Natural killer cell (primary cell): ENCODE results near the gene C1orf21. TPM values are rescaled to one million over a fixed set of nuclear protein-coding genes. Genes with fewer than 3 reads are reported as not detected.
A peak's percentile ranks its signal among the peaks of the same experiment; 100 is the strongest.

Experiments
- ATAC-seq, 3 donors: fragments of 150-1000 bp in 2 of 3; fragments of 200-7000 bp in 1 of 3; cut with Tn5 transposase; 1 replicate in 1 of 3; 2 replicates in 2 of 3; pipeline ENCODE4 v1.10.0; 2021; ENCODE audit warnings: mild to moderate bottlenecking in 2 of 3, moderate library complexity in 2 of 3
- DNase-seq, 2 donors: peaks; one replicate each; pipeline versions ENCODE4 v3.0.0 to v3.0.0-alpha.2; 2013 to 2021; ENCODE audit warnings: mixed read lengths in 1 of 2
- H3K27ac ChIP-seq: one replicate; pipeline ENCODE4 v1.5.1; 2013; ENCODE audit warnings: mild to moderate bottlenecking, low read length
- H3K27me3 ChIP-seq: one replicate; pipeline ENCODE4 v1.6.1; 2013; ENCODE audit warnings: low read length; ENCODE audit not compliant: control insufficient read depth, insufficient read depth
- H3K36me3 ChIP-seq: one replicate; pipeline ENCODE4 v1.6.1; 2013; ENCODE audit warnings: low read length; ENCODE audit not compliant: control insufficient read depth, insufficient read depth
- H3K4me1 ChIP-seq: one replicate; pipeline ENCODE4 v1.6.1; 2013; ENCODE audit warnings: low read length; ENCODE audit not compliant: control insufficient read depth, insufficient read depth
- H3K4me3 ChIP-seq: one replicate; pipeline ENCODE4 v1.5.1; 2013; ENCODE audit warnings: low read length
- H3K9me3 ChIP-seq: one replicate; pipeline ENCODE4 v1.6.1; 2013; ENCODE audit warnings: low read length; ENCODE audit not compliant: control insufficient read depth, insufficient read depth
- H3K27ac Mint-ChIP-seq, 2 donors: one replicate each; pipeline ENCODE4 v1.8.0; 2022; ENCODE audit warnings: mild to moderate bottlenecking in 2 of 2, mixed read lengths in 2 of 2, moderate library complexity in 1 of 2
- H3K27me3 Mint-ChIP-seq, 2 donors: one replicate each; pipeline ENCODE4 v1.8.0; 2022; ENCODE audit warnings: low read depth in 2 of 2, mixed read lengths in 2 of 2
- H3K36me3 Mint-ChIP-seq: one replicate; pipeline ENCODE4 v1.8.0; 2022; ENCODE audit warnings: mixed read lengths
- H3K4me1 Mint-ChIP-seq, 2 donors: one replicate each; pipeline ENCODE4 v1.8.0; 2022; ENCODE audit warnings: mixed read lengths in 2 of 2
- H3K4me3 Mint-ChIP-seq: one replicate; pipeline ENCODE4 v1.8.0; 2022; ENCODE audit warnings: mild to moderate bottlenecking, moderate library complexity, mixed read lengths
- H3K9me3 Mint-ChIP-seq, 2 donors: one replicate each; pipeline ENCODE4 v1.8.0; 2022; ENCODE audit warnings: mixed read lengths in 2 of 2
- WGBS: methylation state at CpG from one replicate; pipeline ENCODE4 v1.1.7; 2013; ENCODE audit warnings: missing lambda C conversion rate; ENCODE audit not compliant: insufficient coverage; 5-methylcytosine and 5-hydroxymethylcytosine counted together
- intact Hi-C: fragments of 100-400 bp; cut with micrococcal nuclease; formaldehyde crosslinking; loops from one replicate; pipeline ENCODE4 v1.14.2; 2022
- total RNA-seq, 4 donors: library from RNA; stranded (reverse); fragments of 120-200 nt in 1 of 4; gene quantifications; one replicate each; pipeline versions ENCODE4 v1.2.3 to v1.2.4, GENCODE V29; 2013 to 2022
- TF ChIP-seq, protein P1 (sequence below): fragments of 200-600 bp; IDR thresholded peaks from one replicate; pipeline ENCODE4 v1.8.0; 2022; ENCODE audit warnings: antibody characterized with exemption

Gene C1orf21
- total RNA-seq, 3 donors from 2014 or later (not counting 1 experiment from before 2014, with no cell fraction given): 84.3 to 111 (median 88.3) TPM

DNA sequence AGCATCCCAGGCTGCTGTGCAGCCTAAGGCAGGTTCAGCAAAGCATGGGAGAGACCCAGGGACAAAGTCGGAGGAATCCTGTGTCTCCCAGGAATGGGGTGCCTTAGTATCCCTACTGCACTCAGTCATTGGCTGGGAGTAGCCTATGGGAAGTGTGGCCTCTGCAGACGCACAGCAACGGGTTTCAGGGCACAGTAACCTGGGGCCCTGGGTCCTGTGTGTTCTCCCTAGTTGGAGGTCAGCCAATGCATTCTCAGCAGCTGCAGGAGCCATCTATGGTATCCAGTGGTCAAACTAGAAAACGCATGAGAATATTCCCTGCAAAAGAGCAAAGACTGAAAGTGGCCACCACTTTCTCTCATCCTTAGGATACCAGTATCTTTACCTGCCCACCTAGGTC lies 13.7 kb upstream of the C1orf21 start:
- H3K4me3 Mint-ChIP-seq: no peak overlapping the region
- intact Hi-C loops: no loop called here
- Histone ChIP-seq H3K9me3 (no peaks in the 10 kb centered on the region), H3K4me3 (no peak overlapping the region), H3K27me3 (no peaks in the 10 kb centered on the region), H3K36me3 (no peaks in the 10 kb centered on the region), H3K4me1 (no peaks in the 10 kb centered on the region), H3K27ac (no peak overlapping the region)
- H3K36me3 Mint-ChIP-seq: no peaks in the 10 kb centered on the region
- DNase-seq (no peak), ATAC-seq (no peak)
- peaks cover under 1 to 1% of the 10 kb centered on the region in 2 donors for H3K4me1 Mint-ChIP-seq
- no peak overlapping the region for H3K27ac Mint-ChIP-seq
- no peaks in the 10 kb centered on the region for H3K9me3 Mint-ChIP-seq
- H3K27me3 Mint-ChIP-seq: peaks cover 0 to 7% of the 10 kb centered on the region in 2 donors
- TF ChIP-seq, protein P1, sequence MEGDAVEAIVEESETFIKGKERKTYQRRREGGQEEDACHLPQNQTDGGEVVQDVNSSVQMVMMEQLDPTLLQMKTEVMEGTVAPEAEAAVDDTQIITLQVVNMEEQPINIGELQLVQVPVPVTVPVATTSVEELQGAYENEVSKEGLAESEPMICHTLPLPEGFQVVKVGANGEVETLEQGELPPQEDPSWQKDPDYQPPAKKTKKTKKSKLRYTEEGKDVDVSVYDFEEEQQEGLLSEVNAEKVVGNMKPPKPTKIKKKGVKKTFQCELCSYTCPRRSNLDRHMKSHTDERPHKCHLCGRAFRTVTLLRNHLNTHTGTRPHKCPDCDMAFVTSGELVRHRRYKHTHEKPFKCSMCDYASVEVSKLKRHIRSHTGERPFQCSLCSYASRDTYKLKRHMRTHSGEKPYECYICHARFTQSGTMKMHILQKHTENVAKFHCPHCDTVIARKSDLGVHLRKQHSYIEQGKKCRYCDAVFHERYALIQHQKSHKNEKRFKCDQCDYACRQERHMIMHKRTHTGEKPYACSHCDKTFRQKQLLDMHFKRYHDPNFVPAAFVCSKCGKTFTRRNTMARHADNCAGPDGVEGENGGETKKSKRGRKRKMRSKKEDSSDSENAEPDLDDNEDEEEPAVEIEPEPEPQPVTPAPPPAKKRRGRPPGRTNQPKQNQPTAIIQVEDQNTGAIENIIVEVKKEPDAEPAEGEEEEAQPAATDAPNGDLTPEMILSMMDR: no peak
- WGBS: 90% methylated on average over 4 of the region's 4 CpGs

DNA sequence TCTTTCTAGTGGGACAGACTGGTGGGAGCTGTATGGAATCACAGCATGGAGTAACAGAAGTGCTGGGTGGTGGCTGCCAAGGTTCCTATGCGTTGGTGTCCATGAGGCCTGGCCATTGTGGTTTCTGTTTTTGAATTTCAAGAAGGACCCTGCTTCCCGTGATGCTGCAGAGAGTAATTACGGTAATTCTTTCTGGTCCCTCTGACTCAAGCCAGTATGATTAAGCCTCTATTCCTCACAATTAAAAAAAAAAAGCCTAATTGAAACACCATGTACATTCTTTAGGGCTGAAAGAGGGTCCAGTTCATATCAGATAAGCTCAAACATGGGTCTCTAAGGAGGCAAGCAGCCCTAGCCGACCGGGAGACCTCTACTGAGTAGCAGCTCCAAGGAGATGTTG lies 10.5 kb upstream of the C1orf21 start:
- peaks cover 32% of the 10 kb centered on the region in 2 donors for H3K4me1 Mint-ChIP-seq
- intact Hi-C loops: no loop called here
- no peaks in the 10 kb centered on the region for H3K27me3 Mint-ChIP-seq
- H3K9me3 ChIP-seq: no peaks in the 10 kb centered on the region
- no peaks in the 10 kb centered on the region for H3K36me3 Mint-ChIP-seq
- H3K4me3 ChIP-seq: no peak overlapping the region
- 96% methylated on average over 5 of the region's 5 CpGs for WGBS
- H3K27ac ChIP-seq: no peak overlapping the region
- no peak overlapping the region for H3K27ac Mint-ChIP-seq
- ATAC-seq: no peak
- H3K4me1 ChIP-seq: peaks cover 18% of the 10 kb centered on the region
- no peaks in the 10 kb centered on the region for H3K27me3 ChIP-seq
- H3K4me3 Mint-ChIP-seq: no peak overlapping the region
- DNase-seq: no peak
- TF ChIP-seq, protein P1: no peak
- H3K36me3 ChIP-seq: no peaks in the 10 kb centered on the region
- no peaks in the 10 kb centered on the region for H3K9me3 Mint-ChIP-seq

DNA sequence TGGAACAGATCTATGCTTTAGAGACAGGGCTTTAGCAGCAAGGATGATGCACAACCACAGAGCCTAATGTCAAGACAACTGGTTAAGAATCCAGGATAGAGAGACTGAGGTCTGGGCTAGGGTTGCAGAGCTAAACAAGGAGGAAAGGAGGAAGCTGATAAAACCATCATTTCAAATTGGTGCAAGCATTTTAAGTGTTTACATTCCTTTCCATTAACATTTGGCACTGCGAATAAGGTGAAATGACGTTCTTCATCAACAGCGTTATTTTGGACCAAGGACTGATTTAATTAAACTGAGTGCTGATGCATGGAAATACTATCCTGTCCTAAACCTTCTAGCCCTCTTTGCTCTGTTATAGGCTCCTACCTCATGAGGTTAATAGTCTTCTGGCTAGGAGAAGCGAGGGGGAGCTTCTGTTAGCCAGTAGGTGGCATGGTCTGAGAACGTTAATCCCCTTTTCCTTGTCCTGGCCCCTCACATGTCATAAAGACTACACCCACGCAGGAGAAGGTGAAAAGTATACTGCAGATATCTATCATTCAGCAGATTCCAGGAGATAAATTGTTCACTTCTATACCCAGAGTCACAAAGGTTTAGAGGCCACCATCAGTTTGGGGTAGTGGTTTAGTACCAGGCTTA lies 7.6 kb upstream of the C1orf21 start:
- DNase-seq: no peak
- no peaks in the 10 kb centered on the region for H3K27me3 ChIP-seq
- TF ChIP-seq, protein P1: no peak
- peaks cover 18% of the 10 kb centered on the region for H3K4me1 ChIP-seq
- no peaks in the 10 kb centered on the region for H3K9me3 ChIP-seq
- Mint-ChIP-seq H3K36me3 (no peaks in the 10 kb centered on the region), H3K27me3 (no peaks in the 10 kb centered on the region), H3K27ac (no peak overlapping the region), H3K9me3 (no peaks in the 10 kb centered on the region), H3K4me1 (peaks cover 38 to 40% of the 10 kb centered on the region in 2 donors), H3K4me3 (no peak overlapping the region)
- no peak for ATAC-seq
- no peaks in the 10 kb centered on the region for H3K36me3 ChIP-seq
- no peak overlapping the region for H3K27ac ChIP-seq
- no peak overlapping the region for H3K4me3 ChIP-seq
- intact Hi-C loops: no loop called here
- 81% methylated on average over 5 of the region's 6 CpGs for WGBS

DNA sequence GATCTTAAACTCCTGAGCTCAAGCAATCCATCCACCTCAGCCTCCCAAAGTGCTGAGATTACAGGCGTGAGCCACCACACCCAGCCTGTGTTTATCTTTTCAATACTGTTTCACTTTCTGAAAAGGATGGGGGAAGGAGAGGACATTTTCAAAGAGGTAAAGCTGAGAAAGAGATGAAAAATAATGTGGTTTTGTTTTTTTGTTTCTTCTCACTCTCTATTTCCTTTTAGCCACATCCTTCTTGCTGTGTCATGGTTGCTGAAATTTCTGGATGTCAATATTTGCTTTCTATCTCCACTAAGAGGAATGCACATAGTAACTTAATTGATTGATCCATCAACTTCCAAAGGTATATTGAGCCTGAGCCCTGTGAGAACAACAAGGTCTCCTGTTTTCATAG lies 6.4 kb upstream of the C1orf21 start:
- peak overlapping the region; percentile 65 to 83 for H3K27ac Mint-ChIP-seq

More for the DNA sequence above, 6.4 kb upstream of the C1orf21 start:
- Mint-ChIP-seq H3K4me3 (peak overlapping the region; percentile 66), H3K36me3 (no peaks in the 10 kb centered on the region), H3K9me3 (no peaks in the 10 kb centered on the region), H3K27me3 (no peaks in the 10 kb centered on the region), H3K4me1 (peaks cover 40 to 43% of the 10 kb centered on the region in 2 donors)
- peak in 1 of 2 donors; percentile 45 for DNase-seq
- Histone ChIP-seq H3K27me3 (no peaks in the 10 kb centered on the region), H3K4me1 (peaks cover 18% of the 10 kb centered on the region), H3K4me3 (no peak overlapping the region), H3K27ac (no peak overlapping the region), H3K36me3 (no peaks in the 10 kb centered on the region), H3K9me3 (no peaks in the 10 kb centered on the region)
- TF ChIP-seq, protein P1: no peak
- no CpG with 5 or more reads among the region's 1 CpG for WGBS
- intact Hi-C loops: loop anchor here (10.0 kb wide), 2 partner anchors 326 to 1994 kb away; partner anchors contain the start of genes ODR4, TPR and TSEN15
- peak; percentile 82 to 88 (median 87) for ATAC-seq
